ENCODE data around the gene XYLB. TPM values are rescaled to one million over a fixed set of nuclear protein-coding genes. Genes with fewer than 3 reads are reported as not detected.

The XYLB gene
- total RNA-seq, 1 experiment from 2014 or later, result 11.2 TPM

DNA sequence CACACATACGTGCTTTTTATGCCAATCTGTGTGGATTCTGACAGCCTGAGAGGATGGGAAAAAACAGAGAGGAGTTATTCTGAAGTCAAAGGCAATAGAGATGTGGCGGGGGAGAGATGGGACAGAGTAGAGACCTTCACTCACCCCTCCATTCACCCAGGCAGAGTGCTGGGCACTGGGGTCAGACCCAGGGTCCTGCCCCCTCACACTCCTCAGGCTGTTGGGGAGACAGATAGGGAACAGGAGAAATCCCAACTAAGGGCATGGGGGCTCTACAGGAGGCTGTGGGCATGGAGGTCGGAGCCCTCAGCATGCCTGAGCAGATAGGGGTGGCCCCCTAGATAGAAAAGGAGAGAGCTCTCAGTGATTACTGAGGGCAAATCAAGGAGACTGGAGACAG lies 34.2 kb upstream of the XYLB start:
- intact Hi-C loops (cut with micrococcal nuclease), result no loop called here
- Histone ChIP-seq H3K4me2 (ENCODE audit: low read length) (no peak overlapping the region), H3K79me2 (ENCODE audit: low read length) (no peaks in the 10 kb centered on the region), H3K9me2 (replicated peaks; ENCODE audit: low read length) (no peaks in the 10 kb centered on the region), H3K36me3 (ENCODE audit: low read depth, low read length) (no peaks in the 10 kb centered on the region), H3K9me3 (ENCODE audit: low read length) (no peaks in the 10 kb centered on the region), H3K4me1 (ENCODE audit: insufficient read depth, low read length) (no peaks in the 10 kb centered on the region), H3K4me3 (ENCODE audit: low read length) (no peak overlapping the region), H4K20me1 (ENCODE audit: low read length) (no peaks in the 10 kb centered on the region), H3F3A (ENCODE audit: low read length, unreplicated experiment) (no peaks in the 10 kb centered on the region), H3K27me3 (ENCODE audit: low read length) (no peaks in the 10 kb centered on the region), H3K9ac (ENCODE audit: low read length) (no peak overlapping the region), H3K27ac (ENCODE audit: low read length) (no peak overlapping the region), H2AFZ (ENCODE audit: low read length) (no peak overlapping the region)
- ChIA-PET POLR2A (ENCODE audit: unreplicated experiment) (no interaction called here), CTCF (no interaction called here)
- no peak for DNase-seq
- no TSS peak for BruUV-seq (replicated peaks)
- ATAC-seq, result no peak
- no peak for TF ChIP-seq EZH2phosphoT487 (IDR thresholded peaks at IDR 0.05; ENCODE audit: borderline replicate concordance, low read length)
- no peak for TF ChIP-seq EZH2 (IDR thresholded peaks at IDR 0.05; ENCODE audit: low read length, unreplicated experiment)
- TF ChIP-seq, protein P1, sequence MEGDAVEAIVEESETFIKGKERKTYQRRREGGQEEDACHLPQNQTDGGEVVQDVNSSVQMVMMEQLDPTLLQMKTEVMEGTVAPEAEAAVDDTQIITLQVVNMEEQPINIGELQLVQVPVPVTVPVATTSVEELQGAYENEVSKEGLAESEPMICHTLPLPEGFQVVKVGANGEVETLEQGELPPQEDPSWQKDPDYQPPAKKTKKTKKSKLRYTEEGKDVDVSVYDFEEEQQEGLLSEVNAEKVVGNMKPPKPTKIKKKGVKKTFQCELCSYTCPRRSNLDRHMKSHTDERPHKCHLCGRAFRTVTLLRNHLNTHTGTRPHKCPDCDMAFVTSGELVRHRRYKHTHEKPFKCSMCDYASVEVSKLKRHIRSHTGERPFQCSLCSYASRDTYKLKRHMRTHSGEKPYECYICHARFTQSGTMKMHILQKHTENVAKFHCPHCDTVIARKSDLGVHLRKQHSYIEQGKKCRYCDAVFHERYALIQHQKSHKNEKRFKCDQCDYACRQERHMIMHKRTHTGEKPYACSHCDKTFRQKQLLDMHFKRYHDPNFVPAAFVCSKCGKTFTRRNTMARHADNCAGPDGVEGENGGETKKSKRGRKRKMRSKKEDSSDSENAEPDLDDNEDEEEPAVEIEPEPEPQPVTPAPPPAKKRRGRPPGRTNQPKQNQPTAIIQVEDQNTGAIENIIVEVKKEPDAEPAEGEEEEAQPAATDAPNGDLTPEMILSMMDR (conservative IDR thresholded peaks at IDR 0.05; ENCODE audit: low read depth, low read length), result no peak

DNA sequence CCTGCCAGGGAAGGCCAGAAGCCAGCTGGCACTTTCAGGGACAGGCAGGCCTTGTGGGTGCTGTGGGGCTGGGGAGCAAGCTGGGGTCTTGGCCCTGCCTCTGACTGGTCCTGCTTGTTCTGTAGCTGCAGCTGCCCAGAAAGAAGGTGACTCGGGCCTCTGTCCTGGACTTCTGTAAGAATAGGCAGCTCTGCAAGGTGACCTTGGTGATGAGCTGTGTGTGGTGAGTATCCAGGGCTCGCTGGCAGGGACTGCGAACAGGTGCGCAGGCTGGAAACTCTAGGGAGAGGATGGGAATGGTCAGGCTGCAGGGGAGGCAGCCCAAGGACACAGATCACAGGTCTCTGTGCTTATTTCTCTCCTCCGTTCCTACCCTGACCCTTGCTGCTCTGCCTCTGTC lies 33.3 kb upstream of the XYLB start:
- no peak for ATAC-seq
- BruUV-seq (replicated peaks), result no TSS peak
- CTCF ChIA-PET, result no interaction called here

DNA sequence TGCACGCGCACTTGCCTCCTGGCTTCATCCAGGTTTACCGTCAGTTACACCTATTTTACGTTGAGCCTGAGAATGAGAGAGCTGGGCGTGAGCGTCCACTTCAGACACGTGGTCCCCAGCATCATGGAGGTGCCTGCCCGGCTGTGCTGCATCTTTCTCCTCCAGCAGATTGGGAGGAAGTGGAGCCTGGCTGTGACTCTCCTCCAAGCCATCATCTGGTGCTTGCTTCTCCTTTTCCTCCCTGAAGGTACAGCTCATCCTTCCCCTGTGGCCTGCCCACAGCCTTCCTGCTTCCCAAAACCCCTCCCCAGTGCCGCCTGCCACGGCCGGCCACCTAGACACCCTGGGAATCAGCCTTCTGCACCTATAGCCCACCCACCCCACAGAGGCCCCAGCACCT lies 32.9 kb upstream of the XYLB start:
- Histone ChIP-seq H3K4me1 (ENCODE audit: insufficient read depth, low read length) (no peaks in the 10 kb centered on the region), H3K9me3 (ENCODE audit: low read length) (no peaks in the 10 kb centered on the region), H3K4me3 (ENCODE audit: low read length) (no peak overlapping the region), H4K20me1 (ENCODE audit: low read length) (no peaks in the 10 kb centered on the region), H3K79me2 (ENCODE audit: low read length) (no peaks in the 10 kb centered on the region), H3K9me2 (replicated peaks; ENCODE audit: low read length) (no peaks in the 10 kb centered on the region), H3K27me3 (ENCODE audit: low read length) (no peaks in the 10 kb centered on the region), H3F3A (ENCODE audit: low read length, unreplicated experiment) (no peaks in the 10 kb centered on the region), H2AFZ (ENCODE audit: low read length) (no peak overlapping the region), H3K4me2 (ENCODE audit: low read length) (no peak overlapping the region), H3K27ac (ENCODE audit: low read length) (no peak overlapping the region), H3K36me3 (ENCODE audit: low read depth, low read length) (no peaks in the 10 kb centered on the region), H3K9ac (ENCODE audit: low read length) (no peak overlapping the region)
- DNase-seq, result no peak
- TF ChIP-seq EZH2phosphoT487 (IDR thresholded peaks at IDR 0.05; ENCODE audit: borderline replicate concordance, low read length) (no peak), EZH2 (IDR thresholded peaks at IDR 0.05; ENCODE audit: low read length, unreplicated experiment) (no peak)
- TF ChIP-seq, protein P1 (conservative IDR thresholded peaks at IDR 0.05; ENCODE audit: low read depth, low read length), result no peak
- no peak for ATAC-seq
- POLR2A ChIA-PET (ENCODE audit: unreplicated experiment), result interaction anchor here (0.5 kb wide), 1 partner anchor 31 kb away, joined by 3 read pairs; no protein-coding TSS in a partner anchor
- CTCF ChIA-PET, result no interaction called here
- no TSS peak for BruUV-seq (replicated peaks)
- intact Hi-C loops (cut with micrococcal nuclease), result no loop called here

More for the DNA sequence above, 33.3 kb upstream of the XYLB start:
- Histone ChIP-seq H3K4me1 (ENCODE audit: insufficient read depth, low read length) (no peaks in the 10 kb centered on the region), H3K9ac (ENCODE audit: low read length) (no peak overlapping the region), H3K9me2 (replicated peaks; ENCODE audit: low read length) (no peaks in the 10 kb centered on the region), H3K4me2 (ENCODE audit: low read length) (no peak overlapping the region), H4K20me1 (ENCODE audit: low read length) (no peaks in the 10 kb centered on the region), H2AFZ (ENCODE audit: low read length) (no peak overlapping the region), H3K27ac (ENCODE audit: low read length) (no peak overlapping the region), H3K9me3 (ENCODE audit: low read length) (no peaks in the 10 kb centered on the region), H3K36me3 (ENCODE audit: low read depth, low read length) (no peaks in the 10 kb centered on the region), H3K4me3 (ENCODE audit: low read length) (no peak overlapping the region), H3K27me3 (ENCODE audit: low read length) (no peaks in the 10 kb centered on the region), H3K79me2 (ENCODE audit: low read length) (no peaks in the 10 kb centered on the region), H3F3A (ENCODE audit: low read length, unreplicated experiment) (no peaks in the 10 kb centered on the region)
- POLR2A ChIA-PET (ENCODE audit: unreplicated experiment), result no interaction called here
- TF ChIP-seq, protein P1 (conservative IDR thresholded peaks at IDR 0.05; ENCODE audit: low read depth, low read length), result no peak
- TF ChIP-seq EZH2phosphoT487 (IDR thresholded peaks at IDR 0.05; ENCODE audit: borderline replicate concordance, low read length) (no peak), EZH2 (IDR thresholded peaks at IDR 0.05; ENCODE audit: low read length, unreplicated experiment) (no peak)
- intact Hi-C loops (cut with micrococcal nuclease), result no loop called here
- no peak for DNase-seq

Measured in PC-3 (cell line).